Smooth muscle cell of the umbilical artery (primary cell): ENCODE measurements around the gene PPP4R3C. TPM values are rescaled to one million over a fixed set of nuclear protein-coding genes. Genes with fewer than 3 reads are reported as not detected.

Source experiments
- total RNA-seq: library from RNA; depleted of rRNA; stranded (reverse); fragments of >200 nt; gene quantifications from 2 replicates; pipeline ENCODE4 v1.2.3, GENCODE V29; 2014

PPP4R3C gene
- not detected in 2 replicates for total RNA-seq

DNA sequence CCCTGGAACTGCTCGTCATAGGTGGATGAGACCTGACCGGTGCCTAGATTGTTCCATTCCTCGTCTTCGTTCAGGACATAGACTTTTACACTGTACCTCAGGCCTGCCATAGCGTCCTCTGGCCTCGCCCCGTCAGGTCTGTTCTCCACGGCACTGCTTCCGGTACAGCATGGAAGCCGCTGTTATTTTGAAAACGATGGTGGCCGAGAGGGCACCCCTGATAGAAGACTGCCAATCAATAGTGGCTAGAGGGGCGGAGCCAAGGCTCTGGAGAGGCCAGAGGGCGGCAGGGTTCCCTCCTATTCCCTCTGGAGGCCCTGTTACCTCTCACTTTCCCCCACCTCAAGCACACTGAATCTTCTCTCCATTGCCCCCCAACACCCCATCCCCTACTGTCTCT is at the start of gene PPP4R3C:
TSS of gene PPP4R3C (minus strand) at position 155 of the 400 bp plus-strand sequence. CDS start at position 110, 45 bp downstream.

Other genes with a start within 250 kb of the PPP4R3C start
- not detected in 2 replicates for gene DCAF8L2, start 127.0 kb upstream of the PPP4R3C start, total RNA-seq